ENCODE measurements around the gene UQCRC1. TPM values are rescaled to one million over a fixed set of nuclear protein-coding genes. Genes with fewer than 3 reads are reported as not detected.

Gene UQCRC1
- total RNA-seq, 1 donor, result 405 TPM

DNA sequence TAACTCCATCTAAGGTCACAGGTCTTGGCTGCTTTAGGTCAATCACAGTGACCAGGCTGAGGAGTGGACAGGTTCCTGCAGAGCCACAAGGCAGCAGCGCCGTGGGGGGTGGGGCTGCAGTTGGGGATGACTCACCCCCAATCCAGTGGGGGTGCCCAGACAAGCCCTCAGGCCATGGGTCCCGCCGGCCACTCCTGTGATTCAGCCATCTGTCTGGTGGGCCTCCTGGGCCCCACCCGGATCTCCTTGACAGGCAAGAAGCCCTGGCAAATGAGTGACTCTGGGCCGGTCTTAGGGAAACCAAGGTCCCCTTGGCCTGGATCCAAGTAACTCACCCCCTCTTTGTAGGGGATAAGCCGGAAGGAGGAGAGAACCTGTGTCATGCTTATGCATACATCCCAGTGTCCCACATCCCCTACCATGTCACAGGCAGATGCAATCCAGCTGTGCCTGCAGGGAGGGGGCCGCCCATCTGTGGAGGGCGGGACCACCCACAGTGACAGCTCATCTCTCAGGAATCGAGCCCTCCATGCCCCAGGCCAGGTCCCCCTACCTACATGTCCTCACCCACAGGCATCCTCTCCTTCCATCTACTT, 13.8 kb downstream of the UQCRC1 start:
- peak overlapping the region; percentile 54 for H3K4me3 ChIP-seq (ENCODE audit: low read depth, low read length)
- TF ChIP-seq, protein P1, sequence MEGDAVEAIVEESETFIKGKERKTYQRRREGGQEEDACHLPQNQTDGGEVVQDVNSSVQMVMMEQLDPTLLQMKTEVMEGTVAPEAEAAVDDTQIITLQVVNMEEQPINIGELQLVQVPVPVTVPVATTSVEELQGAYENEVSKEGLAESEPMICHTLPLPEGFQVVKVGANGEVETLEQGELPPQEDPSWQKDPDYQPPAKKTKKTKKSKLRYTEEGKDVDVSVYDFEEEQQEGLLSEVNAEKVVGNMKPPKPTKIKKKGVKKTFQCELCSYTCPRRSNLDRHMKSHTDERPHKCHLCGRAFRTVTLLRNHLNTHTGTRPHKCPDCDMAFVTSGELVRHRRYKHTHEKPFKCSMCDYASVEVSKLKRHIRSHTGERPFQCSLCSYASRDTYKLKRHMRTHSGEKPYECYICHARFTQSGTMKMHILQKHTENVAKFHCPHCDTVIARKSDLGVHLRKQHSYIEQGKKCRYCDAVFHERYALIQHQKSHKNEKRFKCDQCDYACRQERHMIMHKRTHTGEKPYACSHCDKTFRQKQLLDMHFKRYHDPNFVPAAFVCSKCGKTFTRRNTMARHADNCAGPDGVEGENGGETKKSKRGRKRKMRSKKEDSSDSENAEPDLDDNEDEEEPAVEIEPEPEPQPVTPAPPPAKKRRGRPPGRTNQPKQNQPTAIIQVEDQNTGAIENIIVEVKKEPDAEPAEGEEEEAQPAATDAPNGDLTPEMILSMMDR (IDR thresholded peaks at IDR 0.05; ENCODE audit: insufficient read depth, low read depth, low read length), result no peak
- peak; percentile 87 for DNase-seq (ENCODE audit: low read depth)

DNA sequence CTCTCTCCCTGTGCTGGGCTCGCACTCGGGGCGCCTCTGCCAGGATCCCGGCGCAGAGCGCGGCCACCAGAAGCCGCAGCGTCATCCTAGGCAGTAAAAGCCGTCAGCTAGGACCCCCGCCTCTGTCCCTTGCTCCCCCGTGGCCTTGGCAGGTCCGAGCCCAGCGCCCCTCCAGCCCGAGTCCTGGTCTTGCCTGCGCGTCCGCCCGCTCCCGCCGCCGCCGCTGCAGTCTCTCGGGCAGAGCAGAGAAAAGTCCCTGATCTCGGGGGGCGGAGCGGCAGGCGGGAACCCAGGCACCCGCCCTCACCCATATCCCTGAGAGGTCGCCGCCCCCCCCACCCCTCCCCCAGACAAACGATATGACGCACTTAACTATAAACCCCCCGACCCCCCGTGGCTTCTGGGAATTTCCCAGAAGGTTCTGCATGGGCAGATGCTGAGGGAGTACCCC, 14.3 kb downstream of the UQCRC1 start, which contains the start of gene COL7A1:
TSS of gene COL7A1 (minus strand) at position 255 of the 451 bp plus-strand sequence. CDS start at position 85, 170 bp downstream.
- TF ChIP-seq, protein P1 (IDR thresholded peaks at IDR 0.05; ENCODE audit: insufficient read depth, low read depth, low read length), result no peak
- peak within 1 kb of the TSS; percentile 54 for H3K4me3 ChIP-seq (ENCODE audit: low read depth, low read length)
- no peak for DNase-seq (ENCODE audit: low read depth)

DNA sequence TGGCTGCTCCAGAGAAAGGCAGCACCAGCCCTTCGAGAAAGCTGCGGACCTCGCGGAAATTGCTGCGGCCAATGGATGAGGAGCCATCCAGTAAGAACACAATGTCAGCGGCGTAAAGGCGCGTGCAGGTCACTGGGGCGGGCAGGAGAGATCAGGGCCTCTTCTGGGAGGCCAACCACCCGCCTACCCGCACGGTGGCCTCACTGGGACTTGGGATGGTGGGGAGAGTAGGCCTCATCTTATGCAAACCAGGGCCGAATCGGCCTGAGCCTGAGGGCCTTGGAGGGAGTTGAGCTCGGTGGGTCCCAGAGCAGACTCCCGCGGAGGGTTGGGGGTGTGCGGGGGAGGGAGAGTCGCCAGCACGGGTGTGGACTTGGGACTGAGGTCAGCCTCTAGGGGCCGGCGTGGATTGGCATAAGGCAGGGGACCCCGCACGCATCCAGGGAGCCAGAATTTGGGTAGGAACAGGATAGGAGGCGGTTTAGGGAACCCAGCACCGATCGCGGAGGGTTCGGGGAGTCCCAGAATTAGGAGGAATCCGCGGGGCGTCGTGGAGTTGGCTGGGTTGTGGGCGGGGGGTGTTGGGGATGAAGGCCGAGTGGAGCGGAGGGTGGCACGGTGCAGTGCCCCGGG, 14.9 kb downstream of the UQCRC1 start:
- TF ChIP-seq, protein P1 (IDR thresholded peaks at IDR 0.05; ENCODE audit: insufficient read depth, low read depth, low read length), result no peak
- DNase-seq (ENCODE audit: low read depth), result peak; percentile 34
- peak overlapping the region; percentile 54 for H3K4me3 ChIP-seq (ENCODE audit: low read depth, low read length)

DNA sequence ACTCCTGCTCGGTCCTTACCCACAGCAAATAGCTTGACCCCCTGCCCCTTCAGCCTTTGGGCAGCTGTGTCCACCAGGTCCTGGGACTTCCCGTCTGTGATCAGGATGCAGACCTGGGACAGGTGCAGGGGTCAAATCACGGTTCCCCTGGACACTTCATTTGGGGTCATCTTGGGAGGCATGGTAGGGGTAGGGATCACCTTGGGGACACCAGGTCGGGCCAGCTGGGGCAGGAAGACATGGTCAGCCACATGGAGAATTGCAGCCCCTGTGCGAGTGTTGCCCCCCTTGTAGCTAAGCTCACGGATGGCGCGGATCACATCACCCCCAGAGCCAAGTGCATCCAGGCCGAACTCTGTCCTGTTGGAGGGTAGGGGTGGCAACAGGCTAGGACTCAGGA, 16.1 kb downstream of the UQCRC1 start:
- H3K4me3 ChIP-seq (ENCODE audit: low read depth, low read length), result peak overlapping the region; percentile 54
- no peak for DNase-seq (ENCODE audit: low read depth)
- TF ChIP-seq, protein P1 (IDR thresholded peaks at IDR 0.05; ENCODE audit: insufficient read depth, low read depth, low read length), result no peak

DNA sequence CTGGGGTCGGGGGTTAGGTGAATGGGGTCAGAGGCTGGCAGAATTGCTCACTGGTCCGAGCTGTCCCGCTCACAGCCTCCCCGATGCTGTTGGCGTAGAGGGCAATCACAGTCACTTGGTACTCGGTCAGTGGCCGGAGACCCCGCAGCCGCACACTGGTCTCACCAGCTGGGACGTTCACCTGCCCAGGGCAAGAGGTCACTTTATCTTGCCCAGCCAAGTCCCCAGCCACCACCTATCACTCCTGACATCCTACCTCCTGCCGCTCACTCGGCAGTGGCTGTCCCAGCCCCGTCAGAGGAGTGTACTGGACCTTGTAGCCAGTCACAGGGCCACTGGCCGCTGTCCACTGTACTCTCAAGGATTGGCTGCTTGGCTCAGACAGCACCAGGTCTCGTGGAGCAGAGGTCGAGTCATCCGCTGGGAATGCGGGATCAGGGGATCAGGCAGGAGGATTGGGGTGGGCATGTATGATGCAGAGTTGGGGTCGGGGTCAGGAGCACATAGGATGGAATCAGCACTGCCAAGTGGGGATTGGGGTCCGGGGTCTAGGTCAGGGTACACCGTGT, 16.8 kb downstream of the UQCRC1 start:
- no peak for DNase-seq (ENCODE audit: low read depth)
- no peak overlapping the region for H3K4me3 ChIP-seq (ENCODE audit: low read depth, low read length)
- TF ChIP-seq, protein P1 (IDR thresholded peaks at IDR 0.05; ENCODE audit: insufficient read depth, low read depth, low read length), result no peak

DNA sequence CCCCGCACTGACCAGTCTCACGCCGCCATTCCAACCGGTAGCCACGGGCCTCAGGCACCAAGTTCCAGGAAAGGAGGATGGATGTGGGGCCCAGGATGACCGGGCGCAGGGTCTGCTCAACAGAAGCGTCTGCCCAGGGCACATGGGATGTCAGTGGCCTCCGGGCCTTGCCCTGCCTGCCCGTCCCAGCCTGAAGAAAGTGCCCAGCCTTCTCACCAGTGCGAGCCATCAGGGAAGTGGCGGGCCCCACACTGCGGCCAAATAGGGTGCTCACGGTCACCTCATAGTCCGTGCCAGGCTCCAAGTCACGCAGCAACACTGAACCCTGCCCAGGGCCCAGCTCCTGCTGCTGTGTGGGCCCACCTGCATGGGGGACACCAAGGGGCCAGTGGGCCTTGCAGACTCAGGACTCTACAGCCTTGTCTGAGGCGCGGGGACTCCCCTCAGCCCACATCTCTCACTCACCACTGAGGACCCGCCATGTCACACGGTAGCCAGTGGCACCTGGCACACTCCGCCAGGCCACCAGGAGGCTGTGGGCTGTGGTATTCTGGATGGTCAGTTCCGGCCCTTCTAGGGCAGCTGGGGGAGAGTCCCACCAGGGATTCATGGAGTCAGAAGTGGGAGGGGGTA, 17.4 kb downstream of the UQCRC1 start:
- no peak for DNase-seq (ENCODE audit: low read depth)
- TF ChIP-seq, protein P1 (IDR thresholded peaks at IDR 0.05; ENCODE audit: insufficient read depth, low read depth, low read length), result no peak
- H3K4me3 ChIP-seq (ENCODE audit: low read depth, low read length), result no peak overlapping the region
